Astrocyte (in vitro differentiated cells and primary cell): ENCODE data around the gene FITM1. TPM values are rescaled to one million over a fixed set of nuclear protein-coding genes. Genes with fewer than 3 reads are reported as not detected.

Experiments
- DNase-seq: peaks from one replicate; pipeline ENCODE4 v3.0.0-alpha.2; 2010; ENCODE audit warnings: low read depth
- FAIRE-seq: peaks from 2 replicates; lab custom pipeline; 2011; peaks lifted over from hg19 to GRCh38; lab: Jason Lieb, UNC
- H2AFZ ChIP-seq: 2 replicates; pipeline ENCODE4 v1.6.0; 2012; ENCODE audit warnings: low read depth, low read length, inconsistent platforms
- H3K27ac ChIP-seq: 2 replicates; pipeline ENCODE4 v1.5.1; 2011; ENCODE audit warnings: low read depth, low read length, inconsistent platforms
- H3K27me3 ChIP-seq: 2 replicates; pipeline ENCODE4 v1.6.0; 2011; ENCODE audit warnings: low read length, inconsistent platforms; ENCODE audit not compliant: insufficient read depth
- H3K36me3 ChIP-seq: 2 replicates; pipeline ENCODE4 v1.5.1; 2011; ENCODE audit warnings: low read length, inconsistent platforms; ENCODE audit not compliant: insufficient read depth
- H3K4me1 ChIP-seq: 2 replicates; pipeline ENCODE4 v1.5.1; 2011; ENCODE audit warnings: low read length, inconsistent platforms; ENCODE audit not compliant: insufficient read depth
- H3K4me2 ChIP-seq: 2 replicates; pipeline ENCODE4 v1.6.0; 2012; ENCODE audit warnings: low read length, inconsistent platforms
- H3K4me3 ChIP-seq: 2 replicates; pipeline ENCODE4 v1.5.1; 2011; ENCODE audit warnings: low read depth, mild to moderate bottlenecking, low read length, inconsistent platforms; ENCODE audit not compliant: insufficient read depth
- H3K79me2 ChIP-seq: 2 replicates; pipeline ENCODE4 v1.6.0; 2012; ENCODE audit warnings: mild to moderate bottlenecking, low read length, inconsistent platforms; ENCODE audit not compliant: insufficient read depth
- H3K9ac ChIP-seq: 2 replicates; pipeline ENCODE4 v1.6.0; 2012; ENCODE audit warnings: mild to moderate bottlenecking, low read length, inconsistent platforms
- H3K9me3 ChIP-seq: 2 replicates; pipeline ENCODE4 v1.5.1; 2012; ENCODE audit warnings: low read depth, mild to moderate bottlenecking, low read length, inconsistent platforms; ENCODE audit not compliant: insufficient read depth
- H4K20me1 ChIP-seq: 2 replicates; pipeline ENCODE4 v1.6.0; 2012; ENCODE audit warnings: low read length, inconsistent platforms; ENCODE audit not compliant: insufficient read depth
- H3K27ac Mint-ChIP-seq: one replicate; pipeline ENCODE4 v1.8.0; 2021; ENCODE audit warnings: mild to moderate bottlenecking, mixed read lengths; ENCODE audit not compliant: unreplicated experiment
- H3K27me3 Mint-ChIP-seq: one replicate; pipeline ENCODE4 v1.8.0; 2021; ENCODE audit warnings: low read depth, mixed read lengths; ENCODE audit not compliant: unreplicated experiment
- H3K36me3 Mint-ChIP-seq: one replicate; pipeline ENCODE4 v1.8.0; 2021; ENCODE audit warnings: low read depth, mixed read lengths; ENCODE audit not compliant: unreplicated experiment
- H3K4me1 Mint-ChIP-seq: one replicate; pipeline ENCODE4 v1.8.0; 2021; ENCODE audit warnings: low read depth, mixed read lengths; ENCODE audit not compliant: unreplicated experiment
- H3K4me3 Mint-ChIP-seq: one replicate; pipeline ENCODE4 v1.8.0; 2021; ENCODE audit warnings: mild to moderate bottlenecking, moderate library complexity, mixed read lengths; ENCODE audit not compliant: unreplicated experiment
- H3K9me3 Mint-ChIP-seq: one replicate; pipeline ENCODE4 v1.8.0; 2021; ENCODE audit warnings: mild to moderate bottlenecking, mixed read lengths; ENCODE audit not compliant: unreplicated experiment
- EZH2 ChIP-seq: IDR thresholded peaks from 2 replicates; pipeline ENCODE4 v1.6.1; 2012; ENCODE audit warnings: mild to moderate bottlenecking, low read length, inconsistent platforms; ENCODE audit not compliant: insufficient read depth
- total RNA-seq: library from RNA; stranded (reverse); gene quantifications from 2 replicates; pipeline ENCODE4 v1.2.1, GENCODE V29; 2021
- TF ChIP-seq, protein P1 (sequence below): IDR thresholded peaks from 2 replicates; pipeline ENCODE4 v1.5.1; 2011; ENCODE audit warnings: low read depth, mild to moderate bottlenecking, inconsistent platforms, low read length, moderate library complexity; ENCODE audit not compliant: insufficient read depth

The FITM1 gene
- total RNA-seq, 1 donor from 2014 or later, result 0.25 TPM

DNA sequence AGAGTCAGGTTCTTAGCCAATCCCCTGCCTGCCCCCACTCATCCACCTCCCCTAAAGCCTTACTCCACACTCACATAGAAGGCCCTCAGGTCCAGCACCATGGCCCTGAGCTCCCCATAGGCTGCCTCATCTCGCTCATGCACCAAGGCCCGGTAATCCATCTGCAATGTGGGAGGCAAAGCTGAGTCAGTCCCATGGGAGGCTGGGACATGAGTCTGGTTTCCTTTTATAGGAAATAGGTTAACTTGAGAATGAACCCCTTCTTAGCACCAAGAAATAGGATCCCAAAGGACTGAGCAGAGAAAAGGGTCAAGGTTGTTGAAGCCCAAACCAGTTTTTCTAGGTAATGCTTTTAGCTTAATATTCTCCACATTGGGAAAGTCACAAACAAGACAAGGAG is 13.1 kb downstream of the FITM1 start:
- Histone ChIP-seq H2AFZ (no peak overlapping the region), H3K79me2 (peaks cover 57% of the 10 kb centered on the region), H3K4me1 (peaks cover 30% of the 10 kb centered on the region), H3K36me3 (peaks cover 9% of the 10 kb centered on the region), H3K27me3 (no peaks in the 10 kb centered on the region), H3K4me2 (peak overlapping the region; percentile 0), H3K9me3 (no peaks in the 10 kb centered on the region), H4K20me1 (peaks cover 22% of the 10 kb centered on the region), H3K4me3 (no peak overlapping the region), H3K27ac (peak overlapping the region; percentile 43), H3K9ac (no peak overlapping the region)
- Mint-ChIP-seq H3K4me1 (peaks cover 35% of the 10 kb centered on the region), H3K9me3 (no peaks in the 10 kb centered on the region), H3K27ac (peak overlapping the region; percentile 86), H3K36me3 (peaks cover 8% of the 10 kb centered on the region), H3K27me3 (no peaks in the 10 kb centered on the region), H3K4me3 (peak overlapping the region; percentile 50)
- FAIRE-seq (no peak), DNase-seq (no peak)
- TF ChIP-seq, protein P1, sequence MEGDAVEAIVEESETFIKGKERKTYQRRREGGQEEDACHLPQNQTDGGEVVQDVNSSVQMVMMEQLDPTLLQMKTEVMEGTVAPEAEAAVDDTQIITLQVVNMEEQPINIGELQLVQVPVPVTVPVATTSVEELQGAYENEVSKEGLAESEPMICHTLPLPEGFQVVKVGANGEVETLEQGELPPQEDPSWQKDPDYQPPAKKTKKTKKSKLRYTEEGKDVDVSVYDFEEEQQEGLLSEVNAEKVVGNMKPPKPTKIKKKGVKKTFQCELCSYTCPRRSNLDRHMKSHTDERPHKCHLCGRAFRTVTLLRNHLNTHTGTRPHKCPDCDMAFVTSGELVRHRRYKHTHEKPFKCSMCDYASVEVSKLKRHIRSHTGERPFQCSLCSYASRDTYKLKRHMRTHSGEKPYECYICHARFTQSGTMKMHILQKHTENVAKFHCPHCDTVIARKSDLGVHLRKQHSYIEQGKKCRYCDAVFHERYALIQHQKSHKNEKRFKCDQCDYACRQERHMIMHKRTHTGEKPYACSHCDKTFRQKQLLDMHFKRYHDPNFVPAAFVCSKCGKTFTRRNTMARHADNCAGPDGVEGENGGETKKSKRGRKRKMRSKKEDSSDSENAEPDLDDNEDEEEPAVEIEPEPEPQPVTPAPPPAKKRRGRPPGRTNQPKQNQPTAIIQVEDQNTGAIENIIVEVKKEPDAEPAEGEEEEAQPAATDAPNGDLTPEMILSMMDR, result no peak
- TF ChIP-seq EZH2, result no peak

DNA sequence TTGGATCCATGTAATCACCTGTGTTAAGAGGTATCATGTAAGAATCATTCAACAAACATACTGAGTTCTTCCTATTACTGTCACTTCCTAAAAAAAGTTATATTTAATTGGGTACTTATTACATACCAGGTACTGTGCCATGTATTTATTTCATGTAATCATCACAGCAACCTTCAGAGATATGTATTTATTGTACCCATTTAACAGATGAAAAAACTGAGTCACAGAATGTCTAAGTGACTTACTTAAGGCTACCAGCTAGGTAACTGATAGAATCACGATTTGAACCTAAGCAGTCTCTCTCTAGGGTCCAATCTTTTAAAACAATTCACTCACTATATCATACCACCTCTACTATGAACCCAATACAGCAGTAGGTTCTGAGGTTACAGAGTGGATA is 14.0 kb downstream of the FITM1 start:
- Mint-ChIP-seq H3K36me3 (peaks cover 2% of the 10 kb centered on the region), H3K4me3 (peak overlapping the region; percentile 75), H3K27ac (no peak overlapping the region), H3K4me1 (peaks cover 35% of the 10 kb centered on the region), H3K9me3 (no peaks in the 10 kb centered on the region), H3K27me3 (no peaks in the 10 kb centered on the region)
- no peak overlapping the region for H3K4me2 ChIP-seq
- DNase-seq, result no peak
- H3K9ac ChIP-seq, result no peak overlapping the region
- peaks cover 21% of the 10 kb centered on the region for H4K20me1 ChIP-seq
- H3K4me1 ChIP-seq, result peaks cover 31% of the 10 kb centered on the region
- no peak for FAIRE-seq
- no peak overlapping the region for H3K27ac ChIP-seq
- H3K79me2 ChIP-seq, result peaks cover 59% of the 10 kb centered on the region
- no peaks in the 10 kb centered on the region for H3K9me3 ChIP-seq
- TF ChIP-seq, protein P1, result no peak
- no peak for TF ChIP-seq EZH2
- H3K4me3 ChIP-seq, result no peak overlapping the region
- no peaks in the 10 kb centered on the region for H3K27me3 ChIP-seq
- no peak overlapping the region for H2AFZ ChIP-seq
- H3K36me3 ChIP-seq, result peaks cover 9% of the 10 kb centered on the region

DNA sequence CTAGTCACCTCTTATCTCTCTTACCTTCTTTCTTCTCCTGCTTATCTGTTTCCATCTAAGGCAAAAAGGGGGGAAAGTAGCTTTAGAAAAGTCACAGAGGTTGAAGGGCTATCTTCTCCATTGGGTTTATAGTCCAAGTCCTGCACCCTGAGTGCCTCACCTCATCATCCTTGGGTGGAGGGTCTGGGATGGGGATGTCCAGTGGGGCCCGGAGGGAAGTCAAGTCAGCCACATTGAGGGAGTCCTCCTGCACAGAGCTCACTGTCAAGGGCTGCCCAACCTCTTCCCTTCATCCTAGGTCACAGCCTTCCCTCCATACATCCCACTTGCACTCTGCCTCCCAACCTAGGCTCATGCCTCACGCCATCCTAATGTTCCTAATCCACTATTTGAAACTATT is 14.8 kb downstream of the FITM1 start:
- H3K27ac Mint-ChIP-seq, result peak overlapping the region; percentile 88

More for the DNA sequence above, 14.8 kb downstream of the FITM1 start:
- Histone ChIP-seq H4K20me1 (peaks cover 25% of the 10 kb centered on the region), H3K4me3 (peak overlapping the region; percentile 93), H3K4me2 (peak overlapping the region; percentile 96), H3K9me3 (no peaks in the 10 kb centered on the region), H3K4me1 (peaks cover 31% of the 10 kb centered on the region), H3K36me3 (peaks cover 17% of the 10 kb centered on the region), H3K27ac (no peak overlapping the region), H2AFZ (no peak overlapping the region), H3K9ac (peak overlapping the region; percentile 87), H3K27me3 (no peaks in the 10 kb centered on the region), H3K79me2 (peaks cover 59% of the 10 kb centered on the region)
- Mint-ChIP-seq H3K4me1 (peaks cover 30% of the 10 kb centered on the region), H3K9me3 (no peaks in the 10 kb centered on the region), H3K27me3 (no peaks in the 10 kb centered on the region), H3K36me3 (no peaks in the 10 kb centered on the region), H3K4me3 (peak overlapping the region; percentile 96)
- TF ChIP-seq, protein P1, result no peak
- TF ChIP-seq EZH2, result no peak
- FAIRE-seq (no peak), DNase-seq (no peak)
